ENCODE measurements around the gene RGS12. TPM values are rescaled to one million over a fixed set of nuclear protein-coding genes. Genes with fewer than 3 reads are reported as not detected.

The RGS12 gene
- total and polyA plus RNA-seq, 3 experiments from 2014 or later, result 2.3 to 3.0 (median 2.4) TPM

DNA sequence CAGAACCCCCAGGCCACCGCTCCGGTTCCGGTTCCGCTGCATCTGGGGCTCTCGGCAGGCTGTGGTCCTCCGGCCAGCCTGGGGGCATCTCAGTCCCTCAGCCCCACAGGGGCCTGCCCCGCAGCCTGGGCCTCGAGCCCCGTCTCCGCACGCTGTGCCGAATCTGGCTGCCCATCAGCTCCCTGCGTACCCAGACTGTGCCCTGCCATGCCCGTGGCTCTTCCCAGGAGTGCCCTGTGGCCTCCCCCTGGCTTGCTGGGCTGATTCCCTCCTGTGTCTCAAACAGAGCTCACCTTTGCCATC, 44.7 kb upstream of the RGS12 start:
- H3K27me3 ChIP-seq (ENCODE audit: insufficient read depth, low read length, poor library complexity, severe bottlenecking), result no peaks in the 10 kb centered on the region
- Mint-ChIP-seq H3K27me3 (no peaks in the 10 kb centered on the region), H3K27ac (peak overlapping the region in 1 of 8 donors; percentile 76), H3K9me3 (peaks cover 0 to 2% (median 0%) of the 10 kb centered on the region in 5 donors), H3K36me3 (peaks cover 0 to 3% (median 0%) of the 10 kb centered on the region in 3 donors), H3K4me3 (no peak overlapping the region), H3K4me1 (peaks cover 3 to 10% (median 6%) of the 10 kb centered on the region in 3 donors)
- no peak for DNase-seq
- no peak overlapping the region for H3K4me3 ChIP-seq (ENCODE audit: low read length)
- H3K36me3 ChIP-seq (ENCODE audit: insufficient read depth, low read length), result no peaks in the 10 kb centered on the region
- ChIA-PET POLR2A (no interaction called here), CTCF (interaction anchor here (1.4 kb wide), 1 partner anchor 11 kb away, joined by 4 read pairs; no protein-coding TSS in a partner anchor)
- no peaks in the 10 kb centered on the region for H3K9me3 ChIP-seq (ENCODE audit: low read length)
- no peak overlapping the region for H3K27ac ChIP-seq (ENCODE audit: low read depth, low read length)
- peaks cover 4% of the 10 kb centered on the region for H3K4me1 ChIP-seq (ENCODE audit: insufficient read depth, low read length)

- H3K27ac Mint-ChIP-seq, result peak within 1 kb of the TSS in 2 of 8 donors; percentile 76 to 87
- peaks cover 0 to 2% (median 0%) of the 10 kb centered on the region in 5 donors for H3K9me3 Mint-ChIP-seq
- no peaks in the 10 kb centered on the region for H3K9me3 ChIP-seq (ENCODE audit: low read length)
- no peaks in the 10 kb centered on the region for H3K4me1 ChIP-seq (ENCODE audit: insufficient read depth, low read length)
- H3K36me3 ChIP-seq (ENCODE audit: insufficient read depth, low read length), result no peaks in the 10 kb centered on the region
- no peak for DNase-seq
- peaks cover 0 to 3% (median 0%) of the 10 kb centered on the region in 3 donors for H3K4me1 Mint-ChIP-seq
- no peaks in the 10 kb centered on the region for H3K27me3 ChIP-seq (ENCODE audit: insufficient read depth, low read length, poor library complexity, severe bottlenecking)
- ChIA-PET CTCF (interaction anchor here (1.0 to 1.4 kb wide), 2 partner anchors 8 to 10 kb away, joined by 3 to 4 read pairs; no protein-coding TSS in a partner anchor), POLR2A (no interaction called here)
- peaks cover 0 to 9% (median 0%) of the 10 kb centered on the region in 3 donors for H3K36me3 Mint-ChIP-seq
- no peaks in the 10 kb centered on the region for H3K27me3 Mint-ChIP-seq
- no peak within 1 kb of the TSS for H3K27ac ChIP-seq (ENCODE audit: low read depth, low read length)
- no peak within 1 kb of the TSS for H3K4me3 Mint-ChIP-seq
- H3K4me3 ChIP-seq (ENCODE audit: low read length), result no peak within 1 kb of the TSS
Observed at GRCh38 chr4:3248811-3249661, 43.8 kb upstream of the RGS12 start, which contains the start of gene MSANTD1. Gene MSANTD1, plus strand, starts transcription at chr4:3249159. Its CDS starts 64 bp downstream, at chr4:3249223.

GRCh38 chr4:3249711-3250437, 42.9 kb upstream of the RGS12 start:
- H3K36me3 Mint-ChIP-seq, result peaks cover 0 to 10% (median 0%) of the 10 kb centered on the region in 3 donors
- peaks cover 0 to 2% (median 0%) of the 10 kb centered on the region in 5 donors for H3K9me3 Mint-ChIP-seq
- no peaks in the 10 kb centered on the region for H3K4me1 ChIP-seq (ENCODE audit: insufficient read depth, low read length)
- ChIA-PET POLR2A (no interaction called here), CTCF (no interaction called here)
- no peak overlapping the region for H3K4me3 ChIP-seq (ENCODE audit: low read length)
- H3K36me3 ChIP-seq (ENCODE audit: insufficient read depth, low read length), result no peaks in the 10 kb centered on the region
- no peaks in the 10 kb centered on the region for H3K9me3 ChIP-seq (ENCODE audit: low read length)
- peak in 1 of 5 donors; percentile 42 for DNase-seq
- no peak overlapping the region for H3K27ac ChIP-seq (ENCODE audit: low read depth, low read length)
- no peak overlapping the region for H3K4me3 Mint-ChIP-seq
- H3K4me1 Mint-ChIP-seq, result peaks cover 0 to 3% (median 0%) of the 10 kb centered on the region in 3 donors
- H3K27me3 Mint-ChIP-seq, result no peaks in the 10 kb centered on the region
- no peaks in the 10 kb centered on the region for H3K27me3 ChIP-seq (ENCODE audit: insufficient read depth, low read length, poor library complexity, severe bottlenecking)
- no peak overlapping the region for H3K27ac Mint-ChIP-seq

DNA sequence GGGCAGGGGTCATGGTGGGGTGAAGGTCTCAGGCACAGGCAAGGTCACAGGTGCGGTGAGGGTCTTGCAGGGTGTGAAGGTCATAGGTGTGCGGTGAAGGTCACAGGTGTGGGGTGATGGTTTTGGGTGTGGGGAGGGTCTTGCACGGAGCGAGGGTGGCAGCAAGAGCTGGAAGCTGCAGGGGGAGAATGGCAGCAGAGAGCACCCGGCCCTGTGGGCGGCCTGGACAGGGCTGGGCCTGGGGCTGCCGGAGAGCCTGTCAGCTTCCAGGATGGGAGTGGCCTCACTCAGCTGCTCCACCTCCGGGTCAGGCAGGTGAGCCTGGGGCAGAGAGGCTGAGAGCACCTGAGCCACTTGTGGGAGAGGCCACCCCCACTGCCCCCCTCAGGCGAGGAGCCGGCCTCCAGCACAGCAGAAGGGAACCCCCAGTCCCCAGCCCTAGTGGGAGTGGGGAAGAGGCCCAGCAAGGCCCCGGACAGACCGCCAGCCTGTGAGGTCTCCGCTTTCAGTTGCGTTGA, 42.3 kb upstream of the RGS12 start:
- Mint-ChIP-seq H3K27me3 (no peaks in the 10 kb centered on the region), H3K9me3 (peaks cover 0 to 2% (median 0%) of the 10 kb centered on the region in 5 donors), H3K27ac (no peak overlapping the region), H3K4me1 (peaks cover 0 to 3% (median 0%) of the 10 kb centered on the region in 3 donors), H3K36me3 (peaks cover 0 to 10% (median 0%) of the 10 kb centered on the region in 3 donors), H3K4me3 (no peak overlapping the region)
- ChIA-PET POLR2A (no interaction called here), CTCF (no interaction called here)
- Histone ChIP-seq H3K36me3 (ENCODE audit: insufficient read depth, low read length) (no peaks in the 10 kb centered on the region), H3K4me3 (ENCODE audit: low read length) (no peak overlapping the region), H3K27ac (ENCODE audit: low read depth, low read length) (no peak overlapping the region), H3K4me1 (ENCODE audit: insufficient read depth, low read length) (no peaks in the 10 kb centered on the region), H3K27me3 (ENCODE audit: insufficient read depth, low read length, poor library complexity, severe bottlenecking) (no peaks in the 10 kb centered on the region), H3K9me3 (ENCODE audit: low read length) (no peaks in the 10 kb centered on the region)
- DNase-seq, result peak in 1 of 5 donors; percentile 49

DNA sequence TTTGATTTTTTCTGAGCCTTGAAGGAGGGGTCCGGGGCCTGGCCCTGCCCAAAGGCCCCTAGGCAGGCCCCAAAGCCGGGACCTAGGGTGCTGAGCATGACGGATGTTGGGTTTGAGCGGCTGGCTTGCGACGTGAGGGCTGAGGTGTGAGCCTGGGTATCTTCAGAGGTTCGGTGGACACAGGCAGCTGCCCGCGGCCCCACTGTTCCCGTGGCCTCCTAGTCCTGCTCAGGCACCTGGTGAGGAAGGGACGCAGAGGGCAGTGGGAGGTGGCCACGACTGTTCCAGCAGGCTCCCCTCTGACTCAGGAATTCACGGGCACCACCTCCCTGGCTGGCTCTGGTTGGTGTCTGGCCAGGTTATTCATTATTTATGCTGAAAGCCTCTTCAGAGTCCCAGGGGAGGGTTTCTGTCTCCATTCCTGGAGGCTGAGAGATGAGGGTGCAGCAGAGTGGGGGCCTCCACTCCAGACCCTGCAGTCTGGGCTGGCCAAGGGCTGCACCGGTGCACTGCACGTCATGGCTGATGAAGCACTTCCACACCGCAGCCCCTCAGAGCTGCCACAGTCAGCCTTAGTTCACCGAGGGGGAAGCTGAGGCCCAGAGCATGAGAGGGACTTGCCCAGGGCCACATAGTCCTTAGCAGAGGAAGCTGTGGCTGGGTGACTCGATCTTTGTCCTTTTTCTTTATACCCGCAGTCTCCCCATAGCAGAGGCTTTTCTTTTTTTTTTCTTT, 41.7 kb upstream of the RGS12 start:
- H3K27me3 Mint-ChIP-seq, result no peaks in the 10 kb centered on the region
- CTCF ChIA-PET, result no interaction called here
- peak in 1 of 5 donors; percentile 43 for DNase-seq
- peaks cover 0 to 2% (median 0%) of the 10 kb centered on the region in 5 donors for H3K9me3 Mint-ChIP-seq
- Histone ChIP-seq H3K27ac (ENCODE audit: low read depth, low read length) (no peak overlapping the region), H3K4me3 (ENCODE audit: low read length) (no peak overlapping the region), H3K9me3 (ENCODE audit: low read length) (no peaks in the 10 kb centered on the region), H3K27me3 (ENCODE audit: insufficient read depth, low read length, poor library complexity, severe bottlenecking) (no peaks in the 10 kb centered on the region), H3K4me1 (ENCODE audit: insufficient read depth, low read length) (no peaks in the 10 kb centered on the region), H3K36me3 (ENCODE audit: insufficient read depth, low read length) (no peaks in the 10 kb centered on the region)
- H3K4me3 Mint-ChIP-seq, result no peak overlapping the region
- peak overlapping the region in 1 of 8 donors; percentile 24 for H3K27ac Mint-ChIP-seq
- peaks cover 0 to 10% (median 0%) of the 10 kb centered on the region in 3 donors for H3K36me3 Mint-ChIP-seq
- peaks cover 0 to 1% (median 0%) of the 10 kb centered on the region in 3 donors for H3K4me1 Mint-ChIP-seq
- POLR2A ChIA-PET, result no interaction called here

GRCh38 chr4:3251691-3252479, 40.9 kb upstream of the RGS12 start:
- Histone ChIP-seq H3K9me3 (ENCODE audit: low read length) (no peaks in the 10 kb centered on the region), H3K4me3 (ENCODE audit: low read length) (no peak overlapping the region), H3K27me3 (ENCODE audit: insufficient read depth, low read length, poor library complexity, severe bottlenecking) (no peaks in the 10 kb centered on the region), H3K36me3 (ENCODE audit: insufficient read depth, low read length) (no peaks in the 10 kb centered on the region), H3K4me1 (ENCODE audit: insufficient read depth, low read length) (no peaks in the 10 kb centered on the region), H3K27ac (ENCODE audit: low read depth, low read length) (no peak overlapping the region)
- H3K27ac Mint-ChIP-seq, result no peak overlapping the region
- POLR2A ChIA-PET, result no interaction called here
- H3K9me3 Mint-ChIP-seq, result peaks cover 0 to 2% (median 0%) of the 10 kb centered on the region in 5 donors
- H3K4me3 Mint-ChIP-seq, result no peak overlapping the region
- peaks cover 0 to 13% (median 0%) of the 10 kb centered on the region in 3 donors for H3K36me3 Mint-ChIP-seq
- peak in 1 of 5 donors; percentile 20 for DNase-seq
- CTCF ChIA-PET, result no interaction called here
- no peaks in the 10 kb centered on the region for H3K4me1 Mint-ChIP-seq
- no peaks in the 10 kb centered on the region for H3K27me3 Mint-ChIP-seq

- Mint-ChIP-seq H3K27ac (no peak overlapping the region), H3K27me3 (no peaks in the 10 kb centered on the region), H3K4me1 (no peaks in the 10 kb centered on the region), H3K9me3 (peaks cover 0 to 2% (median 0%) of the 10 kb centered on the region in 5 donors), H3K4me3 (no peak overlapping the region), H3K36me3 (peaks cover 0 to 13% (median 0%) of the 10 kb centered on the region in 3 donors)
- H3K4me3 ChIP-seq (ENCODE audit: low read length), result no peak overlapping the region
- ChIA-PET POLR2A (no interaction called here), CTCF (no interaction called here)
- H3K27ac ChIP-seq (ENCODE audit: low read depth, low read length), result no peak overlapping the region
- no peak for DNase-seq
- H3K9me3 ChIP-seq (ENCODE audit: low read length), result no peaks in the 10 kb centered on the region
- no peaks in the 10 kb centered on the region for H3K36me3 ChIP-seq (ENCODE audit: insufficient read depth, low read length)
- H3K4me1 ChIP-seq (ENCODE audit: insufficient read depth, low read length), result no peaks in the 10 kb centered on the region
- H3K27me3 ChIP-seq (ENCODE audit: insufficient read depth, low read length, poor library complexity, severe bottlenecking), result no peaks in the 10 kb centered on the region
Observed at GRCh38 chr4:3252480-3252828, 40.4 kb upstream of the RGS12 start.
